Measurements from ENCODE around the gene PADI4. TPM values are rescaled to one million over a fixed set of nuclear protein-coding genes. Genes with fewer than 3 reads are reported as not detected.

PADI4 gene
- total and polyA plus RNA-seq, 3 donors from 2014 or later, result 0.16 to 0.32 TPM; not detected in 1

DNA sequence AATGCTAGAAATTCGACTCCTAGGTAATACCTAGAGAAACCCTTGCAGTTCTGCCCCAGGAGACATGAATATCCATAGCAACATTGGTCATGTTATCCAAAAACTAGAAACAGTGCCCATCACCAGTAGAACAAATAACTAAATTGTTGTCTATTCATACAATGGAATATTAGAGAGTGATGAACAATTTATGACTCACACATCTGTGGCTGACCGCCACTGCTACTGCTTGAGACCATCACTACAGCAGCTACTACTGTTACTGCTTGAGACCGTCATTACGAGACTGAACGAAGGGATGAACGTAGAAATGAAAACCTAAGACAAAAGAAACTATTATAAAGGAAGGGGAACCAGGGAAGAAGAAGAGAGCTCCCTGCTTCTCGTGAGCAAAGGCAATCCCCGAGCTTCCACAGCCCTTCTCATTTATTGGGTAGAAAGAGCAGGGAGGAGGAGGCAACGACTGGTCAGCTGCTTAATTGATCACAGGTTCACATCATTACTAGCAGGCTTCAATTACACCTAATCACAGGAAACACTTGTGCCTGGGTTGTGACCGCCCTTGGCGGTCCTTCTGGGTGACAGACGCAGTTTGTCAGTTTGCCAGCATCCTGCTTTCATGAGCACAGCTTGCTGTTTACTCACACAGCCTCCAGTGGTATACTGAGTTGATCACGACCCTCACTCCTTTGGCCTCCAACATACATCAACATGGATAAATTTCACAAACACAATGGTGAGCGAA is 14.1 kb upstream of the PADI4 start:
- WGBS, 2 donors, result 68 to 70% methylated on average over 14 of the region's 14 CpGs

DNA sequence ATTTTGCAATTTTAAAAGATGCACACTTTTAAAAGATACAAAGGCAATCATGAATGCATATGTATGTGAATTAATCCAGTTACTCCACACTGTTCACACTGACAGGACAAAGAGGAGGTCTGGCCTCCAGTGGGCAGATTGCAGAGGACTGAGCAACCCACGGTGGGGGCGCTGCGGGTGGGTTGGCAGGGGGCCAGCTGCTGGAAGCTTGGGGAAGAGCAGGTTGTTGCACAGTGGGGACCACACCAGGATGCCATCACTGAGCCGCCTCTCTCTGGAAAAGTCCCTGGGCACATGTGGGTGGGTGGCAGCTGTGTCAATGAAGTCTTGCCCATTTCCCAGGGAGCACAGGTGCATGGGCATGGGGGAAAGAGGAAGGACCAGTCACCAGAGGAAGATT is 12.7 kb upstream of the PADI4 start:
- Histone ChIP-seq H3K4me1 (no peaks in the 10 kb centered on the region), H3K36me3 (ENCODE audit: low read depth, missing control alignments) (no peaks in the 10 kb centered on the region), H3K9me3 (no peaks in the 10 kb centered on the region), H3K4me3 (no peak overlapping the region), H3K27me3 (no peaks in the 10 kb centered on the region), H3K27ac (no peak overlapping the region)
- 70 to 80% methylated on average over 4 of the region's 4 CpGs for WGBS, 2 donors
- DNase-seq, result no peak
- TF ChIP-seq POLR2A (IDR thresholded peaks at IDR 0.05), result no peak
- TF ChIP-seq, protein P1, sequence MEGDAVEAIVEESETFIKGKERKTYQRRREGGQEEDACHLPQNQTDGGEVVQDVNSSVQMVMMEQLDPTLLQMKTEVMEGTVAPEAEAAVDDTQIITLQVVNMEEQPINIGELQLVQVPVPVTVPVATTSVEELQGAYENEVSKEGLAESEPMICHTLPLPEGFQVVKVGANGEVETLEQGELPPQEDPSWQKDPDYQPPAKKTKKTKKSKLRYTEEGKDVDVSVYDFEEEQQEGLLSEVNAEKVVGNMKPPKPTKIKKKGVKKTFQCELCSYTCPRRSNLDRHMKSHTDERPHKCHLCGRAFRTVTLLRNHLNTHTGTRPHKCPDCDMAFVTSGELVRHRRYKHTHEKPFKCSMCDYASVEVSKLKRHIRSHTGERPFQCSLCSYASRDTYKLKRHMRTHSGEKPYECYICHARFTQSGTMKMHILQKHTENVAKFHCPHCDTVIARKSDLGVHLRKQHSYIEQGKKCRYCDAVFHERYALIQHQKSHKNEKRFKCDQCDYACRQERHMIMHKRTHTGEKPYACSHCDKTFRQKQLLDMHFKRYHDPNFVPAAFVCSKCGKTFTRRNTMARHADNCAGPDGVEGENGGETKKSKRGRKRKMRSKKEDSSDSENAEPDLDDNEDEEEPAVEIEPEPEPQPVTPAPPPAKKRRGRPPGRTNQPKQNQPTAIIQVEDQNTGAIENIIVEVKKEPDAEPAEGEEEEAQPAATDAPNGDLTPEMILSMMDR (IDR thresholded peaks at IDR 0.05), result no peak
- intact Hi-C loops (cut with DNase I; ENCODE audit: low total_unique reads), result no loop called here

More for the DNA sequence above, 14.1 kb upstream of the PADI4 start:
- Histone ChIP-seq H3K27ac (no peak overlapping the region), H3K4me3 (no peak overlapping the region), H3K4me1 (no peaks in the 10 kb centered on the region), H3K9me3 (no peaks in the 10 kb centered on the region), H3K36me3 (ENCODE audit: low read depth, missing control alignments) (no peaks in the 10 kb centered on the region), H3K27me3 (no peaks in the 10 kb centered on the region)
- TF ChIP-seq, protein P1 (IDR thresholded peaks at IDR 0.05), result no peak
- no peak for TF ChIP-seq POLR2A (IDR thresholded peaks at IDR 0.05)
- intact Hi-C loops (cut with DNase I; ENCODE audit: low total_unique reads), result no loop called here
- no peak for DNase-seq

DNA sequence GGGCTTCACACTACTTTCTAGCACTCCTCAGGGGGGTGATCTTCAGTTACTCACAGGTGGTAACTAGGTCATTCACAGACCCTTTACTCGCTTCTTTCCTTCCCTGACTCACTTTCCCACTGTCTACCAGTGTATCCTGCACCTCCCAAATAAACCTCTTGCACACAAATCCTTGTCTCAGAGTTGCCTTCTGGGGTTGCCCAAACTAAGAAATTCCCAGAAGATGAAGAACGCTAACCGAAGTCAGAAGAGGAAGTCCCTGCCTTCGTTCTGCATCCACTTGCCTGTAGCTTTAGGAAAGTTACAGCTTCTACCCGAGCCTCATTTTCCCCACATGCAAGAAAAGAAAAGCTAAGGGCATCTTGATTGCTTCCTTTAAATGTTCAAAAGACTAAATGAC is 11.9 kb upstream of the PADI4 start:
- TF ChIP-seq, protein P1 (IDR thresholded peaks at IDR 0.05), result no peak
- no peak for TF ChIP-seq POLR2A (IDR thresholded peaks at IDR 0.05)
- H3K4me3 ChIP-seq, result no peak overlapping the region
- no peak overlapping the region for H3K27ac ChIP-seq
- H3K27me3 ChIP-seq, result no peaks in the 10 kb centered on the region
- no peaks in the 10 kb centered on the region for H3K9me3 ChIP-seq
- H3K4me1 ChIP-seq, result no peaks in the 10 kb centered on the region
- DNase-seq, result no peak
- WGBS, 2 donors, result 82 to 85% methylated on average over 5 of the region's 5 CpGs
- H3K36me3 ChIP-seq (ENCODE audit: low read depth, missing control alignments), result no peaks in the 10 kb centered on the region
- intact Hi-C loops (cut with DNase I; ENCODE audit: low total_unique reads), result no loop called here

DNA sequence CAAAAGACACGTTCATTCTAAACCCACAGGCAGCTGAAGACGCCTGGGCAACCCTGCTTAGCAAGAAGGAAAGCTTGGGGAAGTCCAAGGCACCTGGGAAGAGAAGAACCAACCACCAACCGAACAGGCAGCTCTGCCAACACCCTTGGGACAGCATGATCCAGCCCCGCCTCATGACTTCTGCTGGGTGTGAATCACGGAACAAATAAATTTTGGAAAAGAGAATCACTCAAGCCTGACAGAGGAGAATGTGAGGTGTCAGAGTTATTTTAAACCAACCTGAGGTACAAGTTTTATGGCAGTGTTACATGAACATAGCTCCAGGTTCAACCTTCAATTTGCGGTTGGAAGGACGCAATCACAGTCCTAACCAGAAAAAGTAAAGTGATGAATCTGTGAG is 10.0 kb upstream of the PADI4 start:
- no peak overlapping the region for H3K27ac ChIP-seq
- no peaks in the 10 kb centered on the region for H3K9me3 ChIP-seq
- no peaks in the 10 kb centered on the region for H3K27me3 ChIP-seq
- TF ChIP-seq, protein P1 (IDR thresholded peaks at IDR 0.05), result no peak
- TF ChIP-seq POLR2A (IDR thresholded peaks at IDR 0.05), result no peak
- H3K4me3 ChIP-seq, result no peak overlapping the region
- intact Hi-C loops (cut with DNase I; ENCODE audit: low total_unique reads), result no loop called here
- 92 to 94% methylated on average over 7 of the region's 7 CpGs for WGBS, 2 donors
- DNase-seq, result no peak
- no peaks in the 10 kb centered on the region for H3K36me3 ChIP-seq (ENCODE audit: low read depth, missing control alignments)
- H3K4me1 ChIP-seq, result no peaks in the 10 kb centered on the region

DNA sequence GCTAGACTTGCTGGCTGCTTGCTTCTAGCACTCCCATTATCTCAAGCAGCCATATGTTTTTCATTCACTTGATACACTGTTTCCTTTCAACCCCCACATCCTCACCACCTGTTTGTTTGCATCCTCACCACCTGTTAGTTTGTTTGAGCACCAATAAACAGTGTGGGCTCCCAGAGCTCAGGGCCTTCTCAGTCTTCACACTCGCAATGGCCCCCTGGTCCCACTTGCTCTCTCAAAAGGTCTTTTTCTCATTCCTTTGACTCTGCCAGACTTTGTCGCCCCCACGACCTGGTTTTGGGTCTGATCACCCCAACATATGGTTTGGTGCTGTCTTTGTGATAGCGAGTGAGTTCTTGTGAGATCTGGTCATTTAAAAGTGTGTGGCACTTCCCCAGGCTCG is 6.2 kb upstream of the PADI4 start:
- no peaks in the 10 kb centered on the region for H3K27me3 ChIP-seq
- WGBS, 2 donors, result 91 to 92% methylated on average over 5 of the region's 5 CpGs
- H3K4me3 ChIP-seq, result no peak overlapping the region
- H3K4me1 ChIP-seq, result no peaks in the 10 kb centered on the region
- no peak for DNase-seq
- H3K36me3 ChIP-seq (ENCODE audit: low read depth, missing control alignments), result no peaks in the 10 kb centered on the region
- intact Hi-C loops (cut with DNase I; ENCODE audit: low total_unique reads), result no loop called here
- no peaks in the 10 kb centered on the region for H3K9me3 ChIP-seq
- H3K27ac ChIP-seq, result no peak overlapping the region
- TF ChIP-seq, protein P1 (IDR thresholded peaks at IDR 0.05), result no peak
- TF ChIP-seq POLR2A (IDR thresholded peaks at IDR 0.05), result no peak

Measured in testis (tissue), 3 donors.